GM18526 (cell line): ENCODE results near the gene VPS39.

Source experiments
- POLR2A ChIP-seq: IDR thresholded peaks from 3 replicates; pipeline ENCODE4 v1.6.1; 2011; ENCODE audit not compliant: insufficient read length; ENCODE audit errors: extremely low read depth

Gene VPS39

GRCh38 chr15:42155546-42156242, 52.4 kb downstream of the VPS39 start:
- no peak for TF ChIP-seq POLR2A

- TF ChIP-seq POLR2A, result no peak
Observed at GRCh38 chr15:42154956-42155355, 53.1 kb downstream of the VPS39 start.

- no peak for TF ChIP-seq POLR2A
Observed at GRCh38 chr15:42154212-42154941, 53.7 kb downstream of the VPS39 start.

GRCh38 chr15:42153874-42154211, 54.3 kb downstream of the VPS39 start:
- no peak for TF ChIP-seq POLR2A

- no peak for TF ChIP-seq POLR2A
Observed at GRCh38 chr15:42152921-42153698, 55.0 kb downstream of the VPS39 start.

GRCh38 chr15:42152196-42152920, 55.7 kb downstream of the VPS39 start:
- no peak for TF ChIP-seq POLR2A

- TF ChIP-seq POLR2A, result no peak
Observed at GRCh38 chr15:42151736-42152135, 56.4 kb downstream of the VPS39 start.

- TF ChIP-seq POLR2A, result no peak
Observed at GRCh38 chr15:42151141-42151561, 57.0 kb downstream of the VPS39 start.

- TF ChIP-seq POLR2A, result no peak
Observed at GRCh38 chr15:42150219-42150970, 57.7 kb downstream of the VPS39 start.

GRCh38 chr15:42149493-42150218, 58.4 kb downstream of the VPS39 start:
- no peak for TF ChIP-seq POLR2A

- no peak for TF ChIP-seq POLR2A
Observed at GRCh38 chr15:42148808-42149492, 59.2 kb downstream of the VPS39 start.

GRCh38 chr15:42147431-42147735, 60.7 kb downstream of the VPS39 start:
- TF ChIP-seq POLR2A, result no peak

- TF ChIP-seq POLR2A, result no peak
Observed at GRCh38 chr15:42146551-42147430, 61.3 kb downstream of the VPS39 start.
